HepG2 (cell line): ENCODE data around the gene B3GALNT2. TPM values are rescaled to one million over a fixed set of nuclear protein-coding genes. Genes with fewer than 3 reads are reported as not detected.
A peak's percentile ranks its signal among the peaks of the same experiment; 100 is the strongest.

Source experiments
- AKAP8 ChIP-seq: sonication (generic); formaldehyde crosslinking; IDR thresholded peaks from 2 replicates; pipeline ENCODE4 v1.5.1; 2020; ENCODE audit warnings: mild to moderate bottlenecking, missing genetic modification reagents
- BRD4 ChIP-seq: sonication (generic); formaldehyde crosslinking; IDR thresholded peaks from 2 replicates; pipeline ENCODE4 v1.4.0; 2020; ENCODE audit warnings: missing genetic modification reagents
- CC2D1A ChIP-seq: sonication (generic); formaldehyde crosslinking; IDR thresholded peaks from 2 replicates; pipeline ENCODE4 v1.8.1; 2023; ENCODE audit warnings: mild to moderate bottlenecking, missing genetic modification reagents
- GLI4 ChIP-seq: sonication (generic); formaldehyde crosslinking; IDR thresholded peaks from 2 replicates; pipeline ENCODE4 v1.5.1; 2020; ENCODE audit warnings: missing genetic modification reagents, mild to moderate bottlenecking, moderate library complexity, borderline replicate concordance
- GPN1 ChIP-seq: sonication (generic); formaldehyde crosslinking; IDR thresholded peaks from 2 replicates; pipeline ENCODE4 v1.5.1; 2020; ENCODE audit warnings: missing genetic modification reagents, borderline replicate concordance
- JUNB ChIP-seq: sonication (generic); formaldehyde crosslinking; IDR thresholded peaks from 2 replicates; pipeline ENCODE4 v1.8.0; 2022; ENCODE audit warnings: missing genetic modification reagents, mild to moderate bottlenecking, borderline replicate concordance
- NCOR1 ChIP-seq: fragments of 200-600 bp; sonication (generic); IDR thresholded peaks from 2 replicates; pipeline ENCODE4 v1.7.0; 2017; ENCODE audit warnings: antibody characterized with exemption, low read length, borderline replicate concordance
- NFKBIZ ChIP-seq: IDR thresholded peaks from 2 replicates; pipeline ENCODE4 v1.6.1; 2018; ENCODE audit warnings: missing genetic modification reagents, missing compliant biosample characterization
- NFYB ChIP-seq: sonication (generic); formaldehyde crosslinking; IDR thresholded peaks from 2 replicates; pipeline ENCODE4 v1.4.0; 2020; ENCODE audit warnings: missing genetic modification reagents
- POLR2G ChIP-seq: fragments of 200-400 bp; formaldehyde crosslinking; IDR thresholded peaks from 2 replicates; pipeline ENCODE4 v1.6.1; 2018; ENCODE audit warnings: mild to moderate bottlenecking, low read depth, low read length, moderate library complexity
- PRDM15 ChIP-seq: sonication (generic); formaldehyde crosslinking; IDR thresholded peaks from 2 replicates; pipeline ENCODE4 v1.4.0; 2020; ENCODE audit warnings: missing genetic modification reagents
- SP5 ChIP-seq: IDR thresholded peaks from 2 replicates; pipeline ENCODE4 v1.6.1; 2016; ENCODE audit warnings: low read depth, borderline replicate concordance
- SRF ChIP-seq: IDR thresholded peaks from 2 replicates; pipeline ENCODE4 v1.6.1; 2011; ENCODE audit warnings: mild to moderate bottlenecking, low read depth, low read length, moderate library complexity
- ZBTB39 ChIP-seq: sonication (generic); formaldehyde crosslinking; IDR thresholded peaks from 2 replicates; pipeline ENCODE4 v1.5.0; 2020; ENCODE audit warnings: missing genetic modification reagents
- ZNF18 ChIP-seq: sonication (generic); formaldehyde crosslinking; IDR thresholded peaks from 2 replicates; pipeline ENCODE4 v1.8.0; 2022; ENCODE audit warnings: mild to moderate bottlenecking, missing genetic modification reagents; ENCODE audit not compliant: insufficient replicate concordance
- ZNF331 ChIP-seq: sonication (generic); formaldehyde crosslinking; IDR thresholded peaks from 2 replicates; pipeline ENCODE4 v1.4.0; 2020; ENCODE audit warnings: missing genetic modification reagents
- ZNF510 ChIP-seq: sonication (generic); formaldehyde crosslinking; IDR thresholded peaks from 2 replicates; pipeline ENCODE4 v1.4.0; 2020; ENCODE audit warnings: low read depth, mild to moderate bottlenecking, missing genetic modification reagents
- ZNF605 ChIP-seq: sonication (generic); formaldehyde crosslinking; IDR thresholded peaks from 2 replicates; pipeline ENCODE4 v1.8.0; 2022; ENCODE audit warnings: mild to moderate bottlenecking, missing genetic modification reagents
- ZNF782 ChIP-seq: sonication (generic); formaldehyde crosslinking; IDR thresholded peaks from 2 replicates; pipeline ENCODE4 v1.4.0; 2020; ENCODE audit warnings: missing genetic modification reagents, mild to moderate bottlenecking, borderline replicate concordance
- polyA plus RNA-seq, 8 experiments: library from polyadenylated mRNA; depleted of rRNA in 3 of 8; stranded (reverse) in 7 of 8; unstranded in 1 of 8; fragments of >200 nt; fragmentation: Illumina TruSeq in 4 of 8; extraction: Trizol in 4 of 8; gene quantifications; 2 replicates each; pipeline versions ENCODE4 v1.2.1 to v1.2.3, GENCODE V29; 2011 to 2016; ENCODE audit warnings: low read depth in 4 of 8, missing spikeins in 1 of 8, mixed read lengths in 1 of 8; ENCODE audit not compliant: insufficient read depth in 1 of 8
- total RNA-seq, 5 experiments: library from RNA; depleted of rRNA; stranded (reverse); fragments of >200 nt; fragmentation: Illumina TruSeq; extraction: Trizol; gene quantifications; 2 replicates each; pipeline ENCODE4 v1.2.3, GENCODE V29; 2016; ENCODE audit warnings: low read depth in 1 of 5

Gene B3GALNT2
- total and polyA plus RNA-seq, 2 of the 13 experiments (the other 11 are each of a cell fraction or from before 2014, with no cell fraction given): 16.5 to 28.9 TPM

- TF ChIP-seq NCOR1 (no peak), ZNF782 (CRISPR knock-in tag) (peak; percentile 19; the same call in 1 of the 2 replicates), ZNF510 (CRISPR knock-in tag) (no peak), PRDM15 (CRISPR knock-in tag) (peak; percentile 67; the same call in 1 of the 2 replicates), BRD4 (CRISPR knock-in tag) (no peak; the same call in 1 of the 2 replicates), GLI4 (CRISPR knock-in tag) (no peak; the same call in 1 of the 2 replicates), POLR2G (peak; percentile 94), CC2D1A (CRISPR knock-in tag) (no peak), ZNF331 (CRISPR knock-in tag) (peak; percentile 58; the same call in 1 of the 2 replicates), SRF (no peak), ZNF18 (CRISPR knock-in tag) (peak; percentile 63), SP5 (CRISPR knock-in tag) (peak; percentile 84), ZNF605 (CRISPR knock-in tag) (peak; percentile 91), AKAP8 (CRISPR knock-in tag) (no peak), NFYB (peak; percentile 34; the same call in 1 of the 2 replicates), NFKBIZ (peak; percentile 60; the same call in 1 of the 2 replicates), ZBTB39 (CRISPR knock-in tag) (no peak; the same call in 1 of the 2 replicates), JUNB (CRISPR knock-in tag) (peak; percentile 61; the same call in 1 of the 2 replicates), GPN1 (CRISPR knock-in tag) (no peak)
Measured at GRCh38 chr1:235504494-235505222, 406 bp upstream of the B3GALNT2 start (continued).
